ENCODE results near the gene ST8SIA5.

- peak; percentile 38 for TF ChIP-seq CTCF (IDR thresholded peaks at IDR 0.05; ENCODE audit: low read depth, low read length, poor library complexity, severe bottlenecking)
- no peak for TF ChIP-seq EZH2phosphoT487 (IDR thresholded peaks at IDR 0.05; ENCODE audit: borderline replicate concordance, low read length)
Measured at GRCh38 chr18:46677611-46678010, 79.2 kb downstream of the ST8SIA5 start.
